H1 (cell line): ENCODE results near the gene CHST3. TPM values are rescaled to one million over a fixed set of nuclear protein-coding genes. Genes with fewer than 3 reads are reported as not detected.
A peak's percentile ranks its signal among the peaks of the same experiment; 100 is the strongest.

Source experiments
- CTCF ChIA-PET: fragments of 300-600 bp; sonication (Branson Sonifier 250); formaldehyde crosslinking; loops from one replicate; lab custom pipeline; 2021; ENCODE audit not compliant: partially characterized antibody; lab: Charles Lee
- POLR2A ChIA-PET: fragments of 300-600 bp; sonication (Branson Sonifier 250); formaldehyde crosslinking; loops from one replicate; lab custom pipeline; 2021; ENCODE audit warnings: inconsistent platforms; ENCODE audit not compliant: partially characterized antibody; lab: Charles Lee
- DNase-seq, 2 experiments: peaks; one replicate each; pipeline versions ENCODE4 v3.0.0 to v3.0.0-alpha.2; 2010 to 2022; ENCODE audit warnings: low spot score in 2 of 2, low read depth in 1 of 2, mixed read lengths in 1 of 2
- FAIRE-seq: peaks from 2 replicates; lab custom pipeline; 2011; peaks lifted over from hg19 to GRCh38; lab: Jason Lieb, UNC
- H2AFZ ChIP-seq: 2 replicates; pipeline ENCODE4 v1.8.1; 2012; ENCODE audit warnings: low read length, inconsistent platforms
- H2AK5ac ChIP-seq: 2 replicates; pipeline ENCODE4 v1.6.1; 2013; ENCODE audit warnings: low read depth, low read length
- H2BK120ac ChIP-seq: replicated peaks from 2 replicates; pipeline ENCODE3; 2013; ENCODE audit warnings: low read depth, low read length, inconsistent platforms
- H2BK12ac ChIP-seq: 2 replicates; pipeline ENCODE4 v1.6.1; 2013; ENCODE audit warnings: low read depth, low read length
- H2BK15ac ChIP-seq: 2 replicates; pipeline ENCODE4 v1.6.1; 2013; ENCODE audit warnings: low read length
- H2BK20ac ChIP-seq: 2 replicates; pipeline ENCODE4 v1.6.1; 2013; ENCODE audit warnings: low read length
- H2BK5ac ChIP-seq: 2 replicates; pipeline ENCODE4 v1.6.1; 2013; ENCODE audit warnings: low read depth, low read length
- H3K14ac ChIP-seq: 2 replicates; pipeline ENCODE4 v1.6.1; 2013; ENCODE audit warnings: inconsistent platforms; ENCODE audit not compliant: insufficient read length
- H3K18ac ChIP-seq: 2 replicates; pipeline ENCODE4 v1.6.1; 2013; ENCODE audit warnings: low read length; ENCODE audit errors: extremely low read depth
- H3K23ac ChIP-seq: 2 replicates; pipeline ENCODE4 v1.6.1; 2013; ENCODE audit warnings: inconsistent platforms; ENCODE audit not compliant: insufficient read length
- H3K23me2 ChIP-seq: 2 replicates; pipeline ENCODE4 v1.6.1; 2013; ENCODE audit warnings: low read depth, low read length
- H3K27ac ChIP-seq: 2 replicates; pipeline ENCODE4 v1.6.1; 2011; ENCODE audit warnings: low read depth, low read length, inconsistent platforms
- H3K27me3 ChIP-seq, 4 experiments: replicated peaks in 1 of 4; 1 replicate in 1 of 4; 2 replicates in 3 of 4; pipeline versions ENCODE4 v1.6.1 to v1.8.1; 2011 to 2013; ENCODE audit warnings: low read length in 3 of 4, mild to moderate bottlenecking in 3 of 4, inconsistent platforms in 2 of 4, mixed read lengths in 2 of 4, moderate library complexity in 1 of 4; ENCODE audit not compliant: control insufficient read depth in 3 of 4, insufficient read depth in 3 of 4; ENCODE audit errors: extremely low read depth in 1 of 4
- H3K36me3 ChIP-seq, 4 experiments: 2 replicates each; pipeline versions ENCODE4 v1.6.1 to v1.8.1; 2011 to 2013; ENCODE audit warnings: mild to moderate bottlenecking in 4 of 4, low read length in 3 of 4, moderate library complexity in 2 of 4, control low read depth in 1 of 4, inconsistent platforms in 1 of 4; ENCODE audit not compliant: insufficient read depth in 4 of 4, control insufficient read depth in 2 of 4
- H3K4ac ChIP-seq: replicated peaks from 2 replicates; pipeline ENCODE3; 2013; ENCODE audit warnings: low read length, low read depth, mixed read lengths, inconsistent platforms; ENCODE audit not compliant: insufficient read length
- H3K4me1 ChIP-seq, 4 experiments: replicated peaks in 1 of 4; 1 replicate in 1 of 4; 2 replicates in 3 of 4; pipeline versions ENCODE4 v1.6.1 to v1.8.1; 2011 to 2013; ENCODE audit warnings: low read length in 3 of 4, inconsistent platforms in 2 of 4, mixed read lengths in 1 of 4; ENCODE audit not compliant: insufficient read depth in 4 of 4, control insufficient read depth in 3 of 4
- H3K4me2 ChIP-seq, 2 experiments: 2 replicates each; pipeline versions ENCODE4 v1.6.1 to v1.8.1; 2011 to 2013; ENCODE audit warnings: low read depth in 2 of 2, low read length in 2 of 2, control low read depth in 1 of 2, inconsistent platforms in 1 of 2, mild to moderate bottlenecking in 1 of 2; ENCODE audit not compliant: insufficient read depth in 1 of 2
- H3K4me3 ChIP-seq, 4 experiments: fragments of 200-600, 300-600 bp in 1 of 4; sonication (generic), shearing (Covaris generic), sonication (Bioruptor Twin) in 1 of 4; 2 replicates each; pipeline versions ENCODE4 v1.5.1 to v1.8.1; 2011 to 2016; ENCODE audit warnings: low read length in 4 of 4, low read depth in 3 of 4, control low read depth in 2 of 4, inconsistent platforms in 2 of 4, mild to moderate bottlenecking in 2 of 4, mixed read lengths in 1 of 4, moderate library complexity in 1 of 4; ENCODE audit not compliant: insufficient read depth in 2 of 4; ENCODE audit errors: extremely low read depth in 1 of 4
- H3K56ac ChIP-seq: replicated peaks from 2 replicates; pipeline ENCODE3; 2013; ENCODE audit warnings: low read depth, mild to moderate bottlenecking, mixed read lengths, low read length, inconsistent platforms; ENCODE audit not compliant: insufficient read length
- H3K79me1 ChIP-seq: 2 replicates; pipeline ENCODE4 v1.6.1; 2013; ENCODE audit warnings: low read depth, low read length, control low read depth
- H3K79me2 ChIP-seq, 2 experiments: 2 replicates each; pipeline versions ENCODE4 v1.6.1 to v1.8.1; 2012 to 2013; ENCODE audit warnings: low read length in 2 of 2, mild to moderate bottlenecking in 2 of 2, inconsistent platforms in 1 of 2; ENCODE audit not compliant: insufficient read depth in 2 of 2, control insufficient read depth in 1 of 2
- H3K9ac ChIP-seq, 4 experiments: replicated peaks in 1 of 4; 1 replicate in 1 of 4; 2 replicates in 3 of 4; pipeline versions ENCODE4 v1.6.1 to v1.8.1; 2011 to 2013; ENCODE audit warnings: low read depth in 3 of 4, low read length in 3 of 4, control low read depth in 2 of 4, mild to moderate bottlenecking in 2 of 4, moderate library complexity in 2 of 4, inconsistent platforms in 1 of 4; ENCODE audit errors: extremely low read depth in 1 of 4
- H3K9me3 ChIP-seq, 2 experiments: 2 replicates each; pipeline versions ENCODE4 v1.6.1 to v1.8.1; 2012 to 2013; ENCODE audit warnings: mild to moderate bottlenecking in 2 of 2, moderate library complexity in 2 of 2, control low read depth in 1 of 2, inconsistent platforms in 1 of 2, low read depth in 1 of 2, low read length in 1 of 2, mixed read lengths in 1 of 2; ENCODE audit not compliant: insufficient read depth in 2 of 2
- H4K20me1 ChIP-seq, 2 experiments: replicated peaks in 1 of 2; 2 replicates each; pipeline versions ENCODE3 to v1.8.1; 2011 to 2013; ENCODE audit warnings: inconsistent platforms in 2 of 2, low read length in 2 of 2, mild to moderate bottlenecking in 1 of 2; ENCODE audit not compliant: insufficient read depth in 2 of 2, control insufficient read depth in 1 of 2
- H4K5ac ChIP-seq: 2 replicates; pipeline ENCODE4 v1.6.1; 2013; ENCODE audit warnings: low read length, low read depth, mixed read lengths, inconsistent platforms; ENCODE audit not compliant: insufficient read length
- H4K8ac ChIP-seq: 2 replicates; pipeline ENCODE4 v1.8.0; 2013; ENCODE audit warnings: mild to moderate bottlenecking, moderate library complexity, low read length, inconsistent platforms; ENCODE audit not compliant: insufficient read depth; ENCODE audit errors: extremely low read depth
- H4K91ac ChIP-seq: replicated peaks from 2 replicates; pipeline ENCODE3; 2013; ENCODE audit warnings: low read length, mixed read lengths, inconsistent platforms; ENCODE audit not compliant: insufficient read length
- ATF3 ChIP-seq: IDR thresholded peaks from 2 replicates; pipeline ENCODE4 v1.6.1; 2011; ENCODE audit warnings: low read depth, mild to moderate bottlenecking, low read length; ENCODE audit not compliant: insufficient read depth
- CBX5 ChIP-seq: fragments of 300-800, 300-1000 bp; sonication (generic); IDR thresholded peaks from 2 replicates; pipeline ENCODE4 v1.7.1; 2016; ENCODE audit warnings: antibody characterized with exemption, low read length, low read depth
- CHD1 ChIP-seq: IDR thresholded peaks from 2 replicates; pipeline ENCODE4 v1.6.1; 2012; ENCODE audit warnings: low read depth, low read length, improper control_type of control experiment
- CREB1 ChIP-seq: IDR thresholded peaks from 2 replicates; pipeline ENCODE4 v1.6.1; 2012; ENCODE audit warnings: inconsistent platforms
- E2F6 ChIP-seq: IDR thresholded peaks from 2 replicates; pipeline ENCODE4 v1.6.1; 2012; ENCODE audit warnings: inconsistent platforms
- NANOG ChIP-seq: IDR thresholded peaks from 2 replicates; pipeline ENCODE4 v1.6.1; 2011; ENCODE audit warnings: low read length, low read depth, mild to moderate bottlenecking, inconsistent platforms; ENCODE audit not compliant: insufficient read depth, poor library complexity, severe bottlenecking
- POU5F1 ChIP-seq: IDR thresholded peaks from 2 replicates; pipeline ENCODE4 v1.6.1; 2011; ENCODE audit warnings: low read depth, mild to moderate bottlenecking, low read length, moderate library complexity
- RAD21 ChIP-seq, 2 experiments: IDR thresholded peaks in 1 of 2; conservative IDR thresholded peaks in 1 of 2; 2 replicates each; pipeline ENCODE4 v1.6.1; 2011; ENCODE audit warnings: low read depth in 2 of 2, low read length in 2 of 2, improper control_type of control experiment in 1 of 2, inconsistent platforms in 1 of 2, mild to moderate bottlenecking in 1 of 2, moderate library complexity in 1 of 2
- SIN3A ChIP-seq, 2 experiments: IDR thresholded peaks in 1 of 2; conservative IDR thresholded peaks in 1 of 2; 2 replicates each; pipeline ENCODE4 v1.6.1; 2011 to 2012; ENCODE audit warnings: low read length in 2 of 2, improper control_type of control experiment in 1 of 2, low read depth in 1 of 2, mild to moderate bottlenecking in 1 of 2
- SIRT6 ChIP-seq: IDR thresholded peaks from one replicate; pipeline ENCODE4 v1.7.1; 2012; ENCODE audit warnings: low read length, inconsistent platforms
- SIX5 ChIP-seq: IDR thresholded peaks from 2 replicates; pipeline ENCODE4 v1.6.1; 2011; ENCODE audit warnings: mild to moderate bottlenecking, low read depth, low read length
- TBP ChIP-seq: IDR thresholded peaks from 2 replicates; pipeline ENCODE4 v1.6.1; 2011; ENCODE audit warnings: low read depth, low read length, improper control_type of control experiment
- TEAD4 ChIP-seq: IDR thresholded peaks from 2 replicates; pipeline ENCODE4 v1.6.1; 2012; ENCODE audit warnings: low read depth, low read length, inconsistent platforms, mixed read lengths
- WGBS, 2 experiments: shearing (Covaris generic) in 1 of 2; methylation state at CpG; one replicate each; pipeline versions ENCODE4 v1.1.6 to v1.1.7; 2013 to 2015; ENCODE audit warnings: low lambda C conversion rate in 2 of 2, mixed read lengths in 2 of 2, inconsistent platforms in 1 of 2, low coverage in 1 of 2, missing lambda C conversion rate in 1 of 2; ENCODE audit not compliant: insufficient replicate concordance in 2 of 2, insufficient coverage in 1 of 2, insufficient read length in 1 of 2; ENCODE audit errors: extremely low coverage in 1 of 2, missing lambda C conversion rate in 1 of 2; 5-methylcytosine and 5-hydroxymethylcytosine counted together
- polyA plus RNA-seq, 7 experiments: library from polyadenylated mRNA; depleted of rRNA in 3 of 7; stranded (reverse) in 5 of 7; unstranded in 2 of 7; fragments of >200 nt in 5 of 7; fragments of 200-250 nt in 2 of 7; gene quantifications; 1 replicate in 5 of 7; 2 replicates in 1 of 7; 4 replicates in 1 of 7; pipeline versions ENCODE4 v1.2.1 to v1.2.3, GENCODE V29; 2011 to 2013; ENCODE audit warnings: missing spikeins in 2 of 7, mixed read lengths in 2 of 7
- total RNA-seq: library from RNA; stranded (reverse); fragmentation: NEBNext Ultra II Directional; extraction: Animal tissue kit (Norgen Biotek cat#: 25700); gene quantifications from 2 replicates; pipeline ENCODE4 v1.2.1, GENCODE V29; 2021

The CHST3 gene
- total and polyA plus RNA-seq, 2 of the 8 experiments (the other 6 are each of a cell fraction or from before 2014, with no cell fraction given): 2.0 to 5.8 TPM

- Histone ChIP-seq H2BK5ac (no peak overlapping the region), H3K4me1 (no peaks in the 10 kb centered on the region), H2AFZ (0 out of 2 replicates have a peak overlapping the region, but pooled peaks have one; percentile 15), H2BK15ac (no peak overlapping the region), H2BK120ac (no peak overlapping the region), H3K27ac (no peak overlapping the region), H3K27me3 (no peaks in the 10 kb centered on the region), H3K14ac (no peak overlapping the region), H3K4ac (no peak overlapping the region), H3K79me2 (no peaks in the 10 kb centered on the region), H2BK12ac (no peak overlapping the region), H4K91ac (no peak overlapping the region), H2BK20ac (no peak overlapping the region), H3K4me2 (no peak overlapping the region), H3K9me3 (peaks cover 9 to 12% of the 10 kb centered on the region in 2 experiments), H3K56ac (no peak overlapping the region), H3K4me3 (no peak overlapping the region), H3K79me1 (no peaks in the 10 kb centered on the region), H3K9ac (no peak overlapping the region), H3K23me2 (no peaks in the 10 kb centered on the region), H2AK5ac (no peak overlapping the region), H4K20me1 (no peaks in the 10 kb centered on the region), H3K36me3 (no peaks in the 10 kb centered on the region), H4K5ac (no peak overlapping the region), H4K8ac (no peak overlapping the region), H3K23ac (no peak overlapping the region), H3K18ac (no peak overlapping the region)
- WGBS, 2 experiments: 92% methylated on average over 20 of the region's 26 CpGs; no CpG with 5 or more reads in 1 of the 2 experiments
- DNase-seq (no peak), FAIRE-seq (no peak)
- ChIA-PET CTCF (no interaction called here), POLR2A (no interaction called here)
- no peak for TF ChIP-seq CBX5
- no peak for TF ChIP-seq ATF3
- no peak for TF ChIP-seq CHD1
- TF ChIP-seq POU5F1: no peak
- no peak for TF ChIP-seq NANOG
- TF ChIP-seq SIRT6: no peak
- TF ChIP-seq CREB1: no peak
- TF ChIP-seq TBP: no peak
- no peak for TF ChIP-seq RAD21 (IDR thresholded peaks at IDR 0.05 in 1 of 2, conservative IDR thresholded peaks at IDR 0.05 in 1 of 2; ENCODE audit: low read depth in 2 of 2, low read length in 2 of 2)
- no peak for TF ChIP-seq TEAD4
- TF ChIP-seq E2F6: no peak
- TF ChIP-seq SIX5: no peak
- no peak for TF ChIP-seq SIN3A (conservative IDR thresholded peaks at IDR 0.05 in 1 of 2, IDR thresholded peaks at IDR 0.05 in 1 of 2; ENCODE audit: low read depth in 1 of 2, low read length in 2 of 2)
Observed at GRCh38 chr10:71939861-71940474, 24.2 kb upstream of the CHST3 start.
